HepG2 (cell line): Measurements from ENCODE around the gene PANK1. TPM values are rescaled to one million over a fixed set of nuclear protein-coding genes. Genes with fewer than 3 reads are reported as not detected.

Source experiments
- AFF4 ChIP-seq: sonication (generic); formaldehyde crosslinking; IDR thresholded peaks from 2 replicates; pipeline ENCODE4 v1.4.0; 2020; ENCODE audit warnings: missing genetic modification reagents
- ELF3 ChIP-seq: IDR thresholded peaks from 2 replicates; pipeline ENCODE4 v1.6.1; 2016; ENCODE audit warnings: missing genetic modification reagents, missing compliant biosample characterization
- ELK4 ChIP-seq: sonication (generic); formaldehyde crosslinking; IDR thresholded peaks from 2 replicates; pipeline ENCODE4 v1.9.0; 2021; ENCODE audit warnings: missing genetic modification reagents, borderline replicate concordance
- FOXK2 ChIP-seq: fragments of 450-650 bp; IDR thresholded peaks from 2 replicates; pipeline ENCODE4 v1.6.1; 2016
- HNF4A ChIP-seq: sonication (generic); formaldehyde crosslinking; IDR thresholded peaks from 2 replicates; pipeline ENCODE4 v1.4.0; 2020; ENCODE audit warnings: missing genetic modification reagents
- HOXD1 ChIP-seq: sonication (generic); formaldehyde crosslinking; IDR thresholded peaks from 2 replicates; pipeline ENCODE4 v1.5.0; 2020; ENCODE audit warnings: missing genetic modification reagents
- MED13 ChIP-seq: sonication (generic); formaldehyde crosslinking; IDR thresholded peaks from 2 replicates; pipeline ENCODE4 v1.5.0; 2020; ENCODE audit warnings: missing genetic modification reagents
- NFE2 ChIP-seq: sonication (generic); formaldehyde crosslinking; IDR thresholded peaks from 2 replicates; pipeline ENCODE4 v1.4.0; 2020; ENCODE audit warnings: missing genetic modification reagents
- PATZ1 ChIP-seq: sonication (generic); formaldehyde crosslinking; IDR thresholded peaks from 2 replicates; pipeline ENCODE4 v1.4.0; 2020; ENCODE audit warnings: missing genetic modification reagents
- PAWR ChIP-seq: sonication (generic); formaldehyde crosslinking; IDR thresholded peaks from 2 replicates; pipeline ENCODE4 v1.4.0; 2020; ENCODE audit warnings: missing genetic modification reagents, mild to moderate bottlenecking, borderline replicate concordance
- STAT5B ChIP-seq: sonication (generic); formaldehyde crosslinking; IDR thresholded peaks from 2 replicates; pipeline ENCODE4 v1.4.0; 2020; ENCODE audit warnings: missing genetic modification reagents
- TEF ChIP-seq: sonication (generic); formaldehyde crosslinking; IDR thresholded peaks from 2 replicates; pipeline ENCODE4 v1.5.0; 2020; ENCODE audit warnings: missing genetic modification reagents
- THAP8 ChIP-seq: sonication (generic); formaldehyde crosslinking; IDR thresholded peaks from 2 replicates; pipeline ENCODE4 v1.5.1; 2020; ENCODE audit warnings: missing genetic modification reagents, mild to moderate bottlenecking, borderline replicate concordance
- THRA ChIP-seq: sonication (generic); formaldehyde crosslinking; IDR thresholded peaks from 2 replicates; pipeline ENCODE4 v1.4.0; 2020; ENCODE audit warnings: missing genetic modification reagents, borderline replicate concordance
- ZNF251 ChIP-seq: sonication (generic); formaldehyde crosslinking; IDR thresholded peaks from 2 replicates; pipeline ENCODE4 v1.9.0; 2021; ENCODE audit warnings: mild to moderate bottlenecking, missing genetic modification reagents
- ZNF296 ChIP-seq: sonication (generic); formaldehyde crosslinking; conservative IDR thresholded peaks from 2 replicates; pipeline ENCODE4 v1.5.0; 2020; ENCODE audit warnings: mild to moderate bottlenecking, missing genetic modification reagents
- ZNF33B ChIP-seq: sonication (generic); formaldehyde crosslinking; IDR thresholded peaks from 2 replicates; pipeline ENCODE4 v1.5.1; 2020; ENCODE audit warnings: mild to moderate bottlenecking, missing genetic modification reagents
- ZNF512B ChIP-seq: sonication (generic); formaldehyde crosslinking; IDR thresholded peaks from 2 replicates; pipeline ENCODE4 v1.5.1; 2020; ENCODE audit warnings: missing genetic modification reagents, mild to moderate bottlenecking, borderline replicate concordance
- polyA plus RNA-seq, 8 experiments: library from polyadenylated mRNA; depleted of rRNA in 3 of 8; stranded (reverse) in 7 of 8; unstranded in 1 of 8; fragments of >200 nt; fragmentation: Illumina TruSeq in 4 of 8; extraction: Trizol in 4 of 8; gene quantifications; 2 replicates each; pipeline versions ENCODE4 v1.2.1 to v1.2.3, GENCODE V29; 2011 to 2016; ENCODE audit warnings: low read depth in 4 of 8, missing spikeins in 1 of 8, mixed read lengths in 1 of 8; ENCODE audit not compliant: insufficient read depth in 1 of 8
- total RNA-seq, 5 experiments: library from RNA; depleted of rRNA; stranded (reverse); fragments of >200 nt; fragmentation: Illumina TruSeq; extraction: Trizol; gene quantifications; 2 replicates each; pipeline ENCODE4 v1.2.3, GENCODE V29; 2016; ENCODE audit warnings: low read depth in 1 of 5

Gene PANK1
- total and polyA plus RNA-seq, 2 of the 13 experiments (the other 11 are each of a cell fraction or from before 2014, with no cell fraction given): 18.2 to 33.3 TPM

GRCh38 chr10:89645742-89646172 lies 715 bp upstream of the PANK1 start (continued):
- no peak for TF ChIP-seq ZNF251 (CRISPR knock-in tag)
- TF ChIP-seq MED13 (CRISPR knock-in tag): peak; percentile 75; the same call in 1 of the 2 replicates
- TF ChIP-seq THRA: peak; percentile 76; the same call in 1 of the 2 replicates
- peak; percentile 94 for TF ChIP-seq TEF (CRISPR knock-in tag)
- TF ChIP-seq PAWR: no peak
- no peak for TF ChIP-seq ZNF296 (CRISPR knock-in tag)
- TF ChIP-seq NFE2: no peak
- no peak for TF ChIP-seq ZNF512B
- TF ChIP-seq AFF4 (CRISPR knock-in tag): no peak
- no peak; the same call in none of the 2 replicates for TF ChIP-seq PATZ1 (CRISPR knock-in tag)
- TF ChIP-seq STAT5B (CRISPR knock-in tag): no peak
- TF ChIP-seq ELF3 (CRISPR knock-in tag): no peak
- TF ChIP-seq THAP8 (CRISPR knock-in tag): no peak
- no peak for TF ChIP-seq FOXK2
- TF ChIP-seq ELK4: no peak
- TF ChIP-seq HNF4A (CRISPR knock-in tag): peak; percentile 99
- no peak for TF ChIP-seq HOXD1 (CRISPR knock-in tag)
- TF ChIP-seq ZNF33B: no peak
